ENCODE results near the gene ANXA10. TPM values are rescaled to one million over a fixed set of nuclear protein-coding genes. Genes with fewer than 3 reads are reported as not detected.

The ANXA10 gene
- total RNA-seq, 2 donors from 2014 or later: 0.30 TPM; not detected in 1

DNA sequence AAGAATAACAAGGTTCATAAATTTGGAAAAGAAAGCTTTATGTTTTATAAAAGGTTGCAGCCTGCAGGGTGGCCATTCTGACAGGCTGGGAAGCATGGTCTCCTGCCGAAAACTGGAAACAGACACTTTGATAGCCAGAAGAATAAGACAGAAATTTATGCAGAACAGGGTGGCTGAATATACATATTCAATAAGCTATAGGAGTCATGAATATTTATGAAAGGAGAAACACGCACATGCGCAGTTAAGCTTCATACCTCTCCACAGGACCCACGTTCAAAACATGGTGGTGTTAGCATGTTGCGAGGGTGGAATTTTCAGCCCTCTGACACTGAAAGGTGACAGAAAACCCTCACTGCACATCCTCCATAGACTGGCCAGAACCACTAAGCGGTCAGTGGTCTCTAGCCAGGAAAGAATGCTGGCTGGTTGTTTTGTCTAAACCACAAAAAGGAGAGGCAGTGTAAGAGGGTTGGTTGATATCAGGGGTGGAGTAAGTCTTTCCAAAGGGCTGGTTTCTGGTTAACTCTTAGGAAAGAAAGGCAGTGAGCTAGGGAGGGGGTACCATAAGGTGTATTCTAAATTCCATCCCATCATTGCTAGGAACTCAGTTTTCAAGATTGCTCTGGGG is 58.2 kb downstream of the ANXA10 start:
- Histone ChIP-seq H3K36me3 (no peaks in the 10 kb centered on the region), H3K4me3 (no peak overlapping the region), H3K9me3 (no peaks in the 10 kb centered on the region), H3K9ac (ENCODE audit: low read depth in 2 of 2, low read length in 2 of 2) (no peak overlapping the region), H3K27me3 (no peaks in the 10 kb centered on the region), H3K27ac (no peak overlapping the region), H3K4me1 (no peaks in the 10 kb centered on the region)
- DNase-seq: no peak
- intact Hi-C loops (cut with DNase I): loop anchor here (10.0 kb wide), 1 partner anchor 1126 kb away; no protein-coding TSS in a partner anchor
- TF ChIP-seq, protein P1, sequence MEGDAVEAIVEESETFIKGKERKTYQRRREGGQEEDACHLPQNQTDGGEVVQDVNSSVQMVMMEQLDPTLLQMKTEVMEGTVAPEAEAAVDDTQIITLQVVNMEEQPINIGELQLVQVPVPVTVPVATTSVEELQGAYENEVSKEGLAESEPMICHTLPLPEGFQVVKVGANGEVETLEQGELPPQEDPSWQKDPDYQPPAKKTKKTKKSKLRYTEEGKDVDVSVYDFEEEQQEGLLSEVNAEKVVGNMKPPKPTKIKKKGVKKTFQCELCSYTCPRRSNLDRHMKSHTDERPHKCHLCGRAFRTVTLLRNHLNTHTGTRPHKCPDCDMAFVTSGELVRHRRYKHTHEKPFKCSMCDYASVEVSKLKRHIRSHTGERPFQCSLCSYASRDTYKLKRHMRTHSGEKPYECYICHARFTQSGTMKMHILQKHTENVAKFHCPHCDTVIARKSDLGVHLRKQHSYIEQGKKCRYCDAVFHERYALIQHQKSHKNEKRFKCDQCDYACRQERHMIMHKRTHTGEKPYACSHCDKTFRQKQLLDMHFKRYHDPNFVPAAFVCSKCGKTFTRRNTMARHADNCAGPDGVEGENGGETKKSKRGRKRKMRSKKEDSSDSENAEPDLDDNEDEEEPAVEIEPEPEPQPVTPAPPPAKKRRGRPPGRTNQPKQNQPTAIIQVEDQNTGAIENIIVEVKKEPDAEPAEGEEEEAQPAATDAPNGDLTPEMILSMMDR (IDR thresholded peaks at IDR 0.05): no peak

DNA sequence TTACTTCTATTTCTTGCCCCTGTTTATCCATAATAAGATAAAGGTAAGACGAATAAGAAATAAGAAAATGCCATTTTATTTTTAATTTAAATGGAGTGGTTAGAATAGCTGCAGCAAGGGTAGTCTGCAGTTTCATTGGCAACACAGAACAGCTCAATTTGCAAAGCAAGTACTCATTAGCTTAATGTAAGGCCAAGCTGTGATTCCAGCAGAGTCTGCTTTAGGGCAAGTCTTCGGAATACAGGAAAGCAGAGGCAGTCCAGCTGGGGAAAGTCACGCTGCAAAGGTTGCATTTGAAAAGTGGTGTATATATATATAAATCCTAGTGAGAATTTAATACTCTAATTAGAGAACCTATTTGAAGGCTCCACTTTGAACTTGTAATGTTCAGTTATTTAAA is 59.0 kb downstream of the ANXA10 start:
- Histone ChIP-seq H3K27ac (no peak overlapping the region), H3K27me3 (no peaks in the 10 kb centered on the region), H3K9me3 (no peaks in the 10 kb centered on the region), H3K4me1 (no peaks in the 10 kb centered on the region), H3K36me3 (no peaks in the 10 kb centered on the region), H3K9ac (ENCODE audit: low read depth in 2 of 2, low read length in 2 of 2) (no peak overlapping the region), H3K4me3 (no peak overlapping the region)
- intact Hi-C loops (cut with DNase I): loop anchor here (10.0 kb wide), 1 partner anchor 1127 kb away; no protein-coding TSS in a partner anchor
- no peak for DNase-seq
- TF ChIP-seq, protein P1 (IDR thresholded peaks at IDR 0.05): no peak

DNA sequence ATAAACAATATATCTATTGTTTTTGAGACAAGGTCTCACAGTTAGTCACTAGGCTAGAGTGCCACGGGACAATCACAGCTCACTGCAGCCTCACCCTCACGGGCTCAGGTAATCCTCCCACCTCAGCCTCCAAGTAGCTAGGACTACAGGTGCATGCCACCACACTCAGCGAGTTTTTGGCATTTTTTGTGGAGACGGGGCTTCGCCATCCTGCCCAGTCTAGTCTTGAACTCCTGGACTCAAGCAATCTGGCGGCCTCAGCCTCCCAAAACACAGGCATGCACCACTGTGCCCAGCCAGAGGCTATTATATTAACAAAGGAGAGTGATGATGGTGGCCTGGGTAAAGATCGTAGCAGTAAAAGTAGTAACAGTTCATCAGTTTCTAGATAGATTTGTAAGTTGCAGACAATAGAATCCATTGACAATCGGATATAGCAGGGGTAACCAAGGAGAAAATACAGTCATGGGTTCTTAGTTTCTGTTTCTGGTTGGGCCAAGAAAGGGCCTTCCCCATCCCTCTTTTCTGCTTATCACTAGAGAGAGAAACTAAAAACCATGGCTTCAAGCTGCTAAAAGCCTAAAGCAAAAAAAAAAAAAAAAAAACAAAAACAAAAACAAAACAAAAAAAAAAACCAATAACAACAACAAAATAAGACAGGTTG is 60.6 kb downstream of the ANXA10 start:
- DNase-seq: no peak
- no peaks in the 10 kb centered on the region for H3K27me3 ChIP-seq
- no peaks in the 10 kb centered on the region for H3K4me1 ChIP-seq
- no peaks in the 10 kb centered on the region for H3K9me3 ChIP-seq
- no peak overlapping the region for H3K9ac ChIP-seq (ENCODE audit: low read depth in 2 of 2, low read length in 2 of 2)
- intact Hi-C loops (cut with DNase I): loop anchor here (10.0 kb wide), 1 partner anchor 1128 kb away; no protein-coding TSS in a partner anchor
- no peak overlapping the region for H3K4me3 ChIP-seq
- TF ChIP-seq, protein P1 (IDR thresholded peaks at IDR 0.05): no peak
- no peak overlapping the region for H3K27ac ChIP-seq
- no peaks in the 10 kb centered on the region for H3K36me3 ChIP-seq

DNA sequence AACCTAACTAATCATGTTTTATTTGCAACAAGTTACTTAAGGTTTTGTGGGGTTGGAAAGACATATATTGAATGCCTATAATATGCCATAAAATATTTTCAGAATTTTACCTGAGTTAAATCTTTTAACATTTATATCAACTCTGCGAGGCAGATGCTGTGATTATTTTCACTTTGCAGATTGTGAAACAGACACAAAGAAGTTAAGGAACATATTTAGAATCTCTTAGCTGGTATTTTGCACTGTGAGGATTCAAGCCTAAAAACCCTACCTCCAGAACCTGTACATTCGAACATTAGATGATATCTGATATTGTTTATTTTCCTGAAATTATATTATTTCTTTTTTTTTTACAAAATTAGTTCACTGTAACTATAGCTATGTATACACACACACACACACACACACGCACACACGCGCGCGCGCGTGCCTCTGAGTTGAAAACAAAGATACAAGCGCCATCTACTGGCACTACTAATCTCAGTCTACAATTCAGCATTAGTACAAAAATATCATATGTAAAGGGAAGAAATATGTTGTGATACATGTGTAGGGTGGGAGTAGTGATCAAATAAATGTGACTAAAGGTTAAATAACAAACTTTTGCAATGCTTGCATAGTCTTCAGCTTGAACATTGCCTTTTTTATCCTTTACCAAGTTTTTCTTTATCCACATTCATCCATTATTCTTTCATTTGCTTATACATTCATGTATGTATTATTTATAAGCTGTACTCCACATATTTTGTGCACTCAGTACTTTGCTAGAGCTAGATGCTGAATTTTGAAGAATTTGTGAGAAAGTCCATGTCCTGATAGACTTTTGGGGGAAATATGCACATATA is 61.5 kb downstream of the ANXA10 start:
- no peaks in the 10 kb centered on the region for H3K9me3 ChIP-seq
- TF ChIP-seq, protein P1 (IDR thresholded peaks at IDR 0.05): peak; percentile 44
- intact Hi-C loops (cut with DNase I): loop anchor here (10.0 kb wide), 1 partner anchor 1129 kb away; no protein-coding TSS in a partner anchor
- H3K27ac ChIP-seq: no peak overlapping the region
- no peaks in the 10 kb centered on the region for H3K27me3 ChIP-seq
- DNase-seq: peak; percentile 78
- no peak overlapping the region for H3K9ac ChIP-seq (ENCODE audit: low read depth in 2 of 2, low read length in 2 of 2)
- H3K36me3 ChIP-seq: no peaks in the 10 kb centered on the region
- no peak overlapping the region for H3K4me3 ChIP-seq
- no peaks in the 10 kb centered on the region for H3K4me1 ChIP-seq

DNA sequence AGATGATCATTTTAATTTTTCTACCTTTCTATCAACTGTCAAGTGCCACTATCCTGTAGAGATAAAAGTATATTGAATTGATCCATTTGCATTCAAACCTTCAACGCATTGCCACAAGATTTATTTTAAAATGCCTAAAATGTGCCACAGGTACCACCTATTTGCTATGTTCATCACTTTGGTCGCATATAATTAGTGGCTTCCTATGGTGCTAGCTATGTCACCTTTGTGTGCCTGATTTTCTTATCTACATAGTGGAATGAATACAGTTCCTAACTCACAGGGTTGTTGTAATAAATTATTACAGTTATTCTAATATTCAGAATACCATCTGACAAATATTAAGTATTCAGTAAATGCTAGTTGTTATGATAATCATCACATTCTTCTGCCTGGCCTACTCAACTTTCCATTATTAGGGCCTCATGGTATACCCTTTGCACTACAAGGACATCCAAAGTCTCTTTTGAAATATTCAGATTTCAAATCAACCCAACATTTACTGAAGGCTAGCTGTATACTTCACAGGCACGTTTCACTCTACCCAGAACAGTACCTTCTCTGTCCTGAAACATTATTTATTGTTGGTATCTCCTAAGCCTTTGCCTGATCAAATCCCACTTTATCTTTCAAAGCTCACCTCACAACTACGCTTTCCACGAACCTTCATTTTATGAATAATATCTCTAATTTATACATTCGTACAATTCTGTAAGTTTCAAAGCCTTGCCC is 62.4 kb downstream of the ANXA10 start:
- Histone ChIP-seq H3K27me3 (no peaks in the 10 kb centered on the region), H3K4me3 (no peak overlapping the region), H3K4me1 (no peaks in the 10 kb centered on the region), H3K27ac (no peak overlapping the region), H3K9me3 (no peaks in the 10 kb centered on the region), H3K9ac (ENCODE audit: low read depth in 2 of 2, low read length in 2 of 2) (no peak overlapping the region), H3K36me3 (no peaks in the 10 kb centered on the region)
- intact Hi-C loops (cut with DNase I): loop anchor here (10.0 kb wide), 1 partner anchor 1130 kb away; no protein-coding TSS in a partner anchor
- TF ChIP-seq, protein P1 (IDR thresholded peaks at IDR 0.05): no peak
- no peak for DNase-seq
